DOHH2 (cell line): ENCODE measurements around the gene TMEM18.

Experiments
- H3F3A ChIP-seq: fragments of 200-600 bp; sonication (generic), shearing (Covaris generic); 2 replicates; pipeline ENCODE4 v1.6.0; 2016; ENCODE audit warnings: antibody characterized with exemption, mild to moderate bottlenecking; ENCODE audit not compliant: control insufficient read depth, insufficient read depth
- H3K27ac ChIP-seq: fragments of 200-600 bp; sonication (generic); 2 replicates; pipeline ENCODE4 v1.5.1; 2014; ENCODE audit warnings: low read depth, mild to moderate bottlenecking, low read length, moderate library complexity
- H3K27me3 ChIP-seq: fragments of 200-600 bp; sonication (generic); 2 replicates; pipeline ENCODE4 v1.6.1; 2014; ENCODE audit warnings: mild to moderate bottlenecking, low read length, mixed read lengths; ENCODE audit not compliant: control insufficient read depth
- H3K36me3 ChIP-seq: fragments of 200-600 bp; sonication (generic); 2 replicates; pipeline ENCODE4 v1.6.1; 2014; ENCODE audit warnings: mild to moderate bottlenecking, low read length, moderate library complexity, mixed read lengths; ENCODE audit not compliant: control insufficient read depth
- H3K4me1 ChIP-seq: fragments of 200-600 bp; sonication (generic); 2 replicates; pipeline ENCODE4 v1.6.1; 2014; ENCODE audit warnings: mild to moderate bottlenecking, low read length, mixed read lengths; ENCODE audit not compliant: control insufficient read depth
- H3K4me2 ChIP-seq: fragments of 200-600 bp; sonication (generic); 2 replicates; pipeline ENCODE4 v1.6.0; 2014; ENCODE audit warnings: mild to moderate bottlenecking, low read length, moderate library complexity
- H3K4me3 ChIP-seq: fragments of 200-600 bp; sonication (generic); 2 replicates; pipeline ENCODE4 v1.5.1; 2014; ENCODE audit warnings: mild to moderate bottlenecking, low read length, mixed read lengths
- H3K79me2 ChIP-seq: fragments of 200-600 bp; sonication (generic); 2 replicates; pipeline ENCODE4 v1.6.1; 2014; ENCODE audit warnings: mild to moderate bottlenecking, low read length, mixed read lengths; ENCODE audit not compliant: control insufficient read depth
- H3K9me2 ChIP-seq: fragments of 200-600 bp; sonication (generic); replicated peaks from 2 replicates; pipeline ENCODE4 v1.6.1; 2014; ENCODE audit warnings: mild to moderate bottlenecking, low read length, mixed read lengths; ENCODE audit not compliant: control insufficient read depth
- H3K9me3 ChIP-seq: fragments of 200-600 bp; sonication (generic); 2 replicates; pipeline ENCODE4 v1.6.1; 2014; ENCODE audit warnings: antibody characterized with exemption, low read length, mixed read lengths; ENCODE audit not compliant: control insufficient read depth, insufficient read depth
- H4K20me1 ChIP-seq: fragments of 200-600 bp; sonication (generic); 2 replicates; pipeline ENCODE4 v1.6.0; 2014; ENCODE audit warnings: low read depth, mild to moderate bottlenecking, antibody characterized with exemption, low read length, moderate library complexity; ENCODE audit not compliant: control insufficient read depth, insufficient read depth
- CTCF ChIP-seq: fragments of 200-600 bp; sonication (generic); IDR thresholded peaks from one replicate; pipeline ENCODE4 v1.5.1; 2014; ENCODE audit warnings: antibody characterized with exemption, mild to moderate bottlenecking, low read depth, low read length; ENCODE audit not compliant: poor library complexity, severe bottlenecking
- EZH2phosphoT487 ChIP-seq: fragments of 200-600 bp; sonication (generic); IDR thresholded peaks from 2 replicates; pipeline ENCODE4 v1.6.1; 2017; ENCODE audit warnings: borderline replicate concordance, mild to moderate bottlenecking, antibody characterized with exemption, low read length, moderate library complexity, mixed read lengths

The TMEM18 gene

GRCh38 chr2:644871-645270 lies 32.3 kb downstream of the TMEM18 start:
- no peak overlapping the region for H3K4me3 ChIP-seq
- no peak for TF ChIP-seq EZH2phosphoT487
- TF ChIP-seq CTCF: no peak
- H3K4me2 ChIP-seq: no peak overlapping the region
- H3K27ac ChIP-seq: no peak overlapping the region
- no peaks in the 10 kb centered on the region for H3K9me2 ChIP-seq
- no peaks in the 10 kb centered on the region for H3K4me1 ChIP-seq
- no peaks in the 10 kb centered on the region for H3K36me3 ChIP-seq
- no peaks in the 10 kb centered on the region for H4K20me1 ChIP-seq
- no peaks in the 10 kb centered on the region for H3K79me2 ChIP-seq
- H3F3A ChIP-seq: no peaks in the 10 kb centered on the region
- no peaks in the 10 kb centered on the region for H3K9me3 ChIP-seq
- H3K27me3 ChIP-seq: no peaks in the 10 kb centered on the region

GRCh38 chr2:643761-644160 lies 33.4 kb downstream of the TMEM18 start:
- Histone ChIP-seq H3K9me2 (no peaks in the 10 kb centered on the region), H3K27me3 (no peaks in the 10 kb centered on the region), H3F3A (no peaks in the 10 kb centered on the region), H3K4me2 (no peak overlapping the region), H3K9me3 (no peaks in the 10 kb centered on the region), H3K36me3 (no peaks in the 10 kb centered on the region), H3K27ac (no peak overlapping the region), H3K4me3 (no peak overlapping the region), H4K20me1 (no peaks in the 10 kb centered on the region), H3K4me1 (no peaks in the 10 kb centered on the region), H3K79me2 (no peaks in the 10 kb centered on the region)
- TF ChIP-seq EZH2phosphoT487 (no peak), CTCF (no peak)

GRCh38 chr2:643334-643733 lies 33.9 kb downstream of the TMEM18 start:
- no peaks in the 10 kb centered on the region for H3K9me3 ChIP-seq
- no peaks in the 10 kb centered on the region for H3F3A ChIP-seq
- no peak overlapping the region for H3K4me3 ChIP-seq
- H3K36me3 ChIP-seq: no peaks in the 10 kb centered on the region
- H3K79me2 ChIP-seq: no peaks in the 10 kb centered on the region
- no peak overlapping the region for H3K4me2 ChIP-seq
- no peaks in the 10 kb centered on the region for H4K20me1 ChIP-seq
- TF ChIP-seq CTCF: no peak
- no peak for TF ChIP-seq EZH2phosphoT487
- H3K27me3 ChIP-seq: no peaks in the 10 kb centered on the region
- no peaks in the 10 kb centered on the region for H3K4me1 ChIP-seq
- no peaks in the 10 kb centered on the region for H3K9me2 ChIP-seq
- H3K27ac ChIP-seq: no peak overlapping the region
